Brain microvascular endothelial cell (primary cell): Measurements from ENCODE around the gene MBTPS1.

Source experiments
- DNase-seq: peaks from one replicate; pipeline ENCODE4 v3.0.0-alpha.2; 2020
- H3K27ac ChIP-seq: fragments of 250-450 bp; sonication (Bioruptor Pico); 2 replicates; pipeline ENCODE4 v1.5.1; 2020; ENCODE audit warnings: mild to moderate bottlenecking, moderate library complexity
- H3K27me3 ChIP-seq: fragments of 250-450 bp; sonication (Bioruptor Pico); replicated peaks from 2 replicates; pipeline ENCODE4 v1.5.1; 2020; ENCODE audit warnings: mild to moderate bottlenecking
- H3K36me3 ChIP-seq: fragments of 250-450 bp; sonication (Bioruptor Pico); replicated peaks from 2 replicates; pipeline ENCODE4 v1.5.1; 2020; ENCODE audit warnings: mild to moderate bottlenecking
- H3K4me3 ChIP-seq: 2 replicates; pipeline ENCODE4 v1.5.1; 2011; ENCODE audit warnings: low read depth, mild to moderate bottlenecking, control low read depth, low read length, moderate library complexity
- in situ Hi-C: cut with HindIII; loops from 2 replicates; pipeline ENCODE4 v1.10.0; 2017; ENCODE audit warnings: low sequenced_read_pairs, low pct_ligation_motif_present
- TF ChIP-seq, protein P1 (sequence below): IDR thresholded peaks from 2 replicates; pipeline ENCODE4 v1.5.1; 2011; ENCODE audit warnings: low read depth, mild to moderate bottlenecking, moderate library complexity, low read length, control low read depth, inconsistent platforms; ENCODE audit errors: missing control alignments

MBTPS1 gene

DNA sequence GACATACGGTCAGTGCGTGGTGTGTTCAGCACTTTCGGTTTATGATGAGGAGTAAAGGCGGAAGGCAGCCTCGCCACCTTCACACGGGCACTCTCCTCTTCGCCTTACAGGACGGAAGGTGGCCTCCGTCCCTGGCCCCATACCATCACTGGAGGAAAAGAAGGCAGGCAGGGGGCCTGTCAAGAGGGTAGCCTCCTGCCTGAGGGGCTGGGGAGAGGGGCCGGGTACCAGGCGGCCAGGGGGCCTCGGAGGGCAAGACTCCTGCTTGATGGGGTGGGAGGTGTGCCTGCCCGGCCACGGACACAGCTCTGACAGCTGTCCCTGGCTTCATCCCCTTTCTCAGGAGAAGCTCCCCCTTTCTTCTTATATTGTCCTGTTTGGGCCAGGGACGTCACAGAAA is 58.5 kb downstream of the MBTPS1 start:
- TF ChIP-seq, protein P1, sequence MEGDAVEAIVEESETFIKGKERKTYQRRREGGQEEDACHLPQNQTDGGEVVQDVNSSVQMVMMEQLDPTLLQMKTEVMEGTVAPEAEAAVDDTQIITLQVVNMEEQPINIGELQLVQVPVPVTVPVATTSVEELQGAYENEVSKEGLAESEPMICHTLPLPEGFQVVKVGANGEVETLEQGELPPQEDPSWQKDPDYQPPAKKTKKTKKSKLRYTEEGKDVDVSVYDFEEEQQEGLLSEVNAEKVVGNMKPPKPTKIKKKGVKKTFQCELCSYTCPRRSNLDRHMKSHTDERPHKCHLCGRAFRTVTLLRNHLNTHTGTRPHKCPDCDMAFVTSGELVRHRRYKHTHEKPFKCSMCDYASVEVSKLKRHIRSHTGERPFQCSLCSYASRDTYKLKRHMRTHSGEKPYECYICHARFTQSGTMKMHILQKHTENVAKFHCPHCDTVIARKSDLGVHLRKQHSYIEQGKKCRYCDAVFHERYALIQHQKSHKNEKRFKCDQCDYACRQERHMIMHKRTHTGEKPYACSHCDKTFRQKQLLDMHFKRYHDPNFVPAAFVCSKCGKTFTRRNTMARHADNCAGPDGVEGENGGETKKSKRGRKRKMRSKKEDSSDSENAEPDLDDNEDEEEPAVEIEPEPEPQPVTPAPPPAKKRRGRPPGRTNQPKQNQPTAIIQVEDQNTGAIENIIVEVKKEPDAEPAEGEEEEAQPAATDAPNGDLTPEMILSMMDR: no peak
- no peak overlapping the region for H3K27ac ChIP-seq

DNA sequence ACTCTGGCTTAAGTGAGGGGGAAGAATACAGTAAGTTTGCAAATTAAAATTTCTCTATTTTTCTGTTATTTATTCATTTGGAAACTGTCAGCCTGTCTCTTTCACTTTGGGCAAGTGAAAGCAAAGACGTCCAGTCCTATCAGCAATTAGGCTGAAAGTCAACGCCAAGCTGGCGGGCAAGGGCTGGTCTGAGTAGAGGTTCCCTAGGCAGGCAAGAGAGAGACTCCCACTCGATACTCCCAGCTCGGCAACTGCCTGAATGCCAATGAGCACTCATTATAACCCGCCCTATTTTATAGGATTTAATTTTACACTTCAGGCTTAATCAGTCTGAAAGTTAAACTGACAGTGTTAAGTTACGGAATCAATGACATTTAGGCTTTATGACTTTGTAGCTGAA is 59.8 kb downstream of the MBTPS1 start:
- Histone ChIP-seq H3K27me3 (no peaks in the 10 kb centered on the region), H3K4me3 (no peak overlapping the region), H3K36me3 (peaks cover 80% of the 10 kb centered on the region), H3K27ac (no peak overlapping the region)
- in situ Hi-C loops: no loop called here
- TF ChIP-seq, protein P1: no peak
- DNase-seq: no peak

More for the DNA sequence above, 58.5 kb downstream of the MBTPS1 start:
- in situ Hi-C loops: no loop called here
- no peak for DNase-seq
- H3K36me3 ChIP-seq: peaks cover 85% of the 10 kb centered on the region
- no peaks in the 10 kb centered on the region for H3K27me3 ChIP-seq
- H3K4me3 ChIP-seq: no peak overlapping the region

DNA sequence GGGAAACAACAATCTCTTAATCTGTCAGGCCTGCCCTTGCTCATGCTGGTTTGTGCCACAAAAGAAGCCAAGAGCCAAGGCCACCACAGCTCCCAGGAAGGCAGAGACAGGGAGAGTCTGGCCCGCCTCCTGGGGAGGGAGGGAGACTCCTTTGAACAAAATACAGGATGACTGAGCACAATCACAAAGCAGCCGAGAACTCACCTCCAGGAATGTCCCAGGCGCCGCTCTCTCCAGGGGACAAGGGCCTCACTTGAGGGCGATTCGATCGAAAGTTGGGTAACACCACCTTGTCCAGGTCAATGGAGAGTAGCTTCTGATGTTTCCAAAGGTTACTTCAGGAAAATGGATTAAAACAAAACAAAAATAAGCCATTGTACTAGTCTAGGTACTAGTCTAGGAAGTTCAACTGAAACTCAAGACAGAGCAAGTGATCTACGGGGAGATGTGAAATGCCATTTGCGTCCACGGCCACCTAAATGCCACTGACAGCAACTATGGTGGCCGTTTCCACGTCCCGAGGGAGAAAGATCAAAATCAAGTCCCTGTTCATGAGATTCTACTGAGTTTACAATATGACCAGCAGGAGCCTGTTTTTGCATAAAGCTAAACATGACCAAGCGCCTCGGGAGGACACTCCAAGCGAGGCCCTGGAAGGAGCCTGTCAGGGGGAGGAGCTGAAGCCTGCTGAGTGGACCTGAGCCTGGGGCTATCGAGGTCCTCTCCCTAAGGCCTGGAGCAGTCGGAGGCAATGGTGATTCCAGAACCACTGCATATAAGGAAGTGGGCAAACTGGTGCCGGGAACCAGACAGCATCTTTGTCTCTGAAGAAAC is 60.7 kb downstream of the MBTPS1 start:
- Histone ChIP-seq H3K27me3 (no peaks in the 10 kb centered on the region), H3K36me3 (peaks cover 72% of the 10 kb centered on the region), H3K27ac (no peak overlapping the region), H3K4me3 (no peak overlapping the region)
- in situ Hi-C loops: no loop called here
- TF ChIP-seq, protein P1: no peak
- no peak for DNase-seq

DNA sequence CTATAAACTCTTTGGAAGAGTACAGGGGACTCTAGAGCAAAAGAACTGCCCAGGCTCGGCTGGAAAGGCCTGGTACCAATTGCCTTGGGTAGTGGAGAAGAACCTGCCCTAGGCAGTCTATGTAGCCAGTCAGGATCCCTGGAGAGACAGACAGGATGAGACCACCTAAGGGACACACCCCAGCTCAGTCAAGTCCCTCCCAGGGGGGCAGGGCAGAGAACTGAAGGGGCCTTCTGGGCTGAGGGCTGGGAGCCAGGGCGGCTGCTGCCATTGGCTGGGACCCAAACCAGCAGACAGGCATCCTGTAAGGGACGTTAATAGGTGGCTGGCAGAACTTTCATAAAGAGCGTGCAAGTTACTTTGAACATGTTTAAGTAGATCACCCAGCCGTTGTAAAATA is 61.4 kb downstream of the MBTPS1 start:
- no peaks in the 10 kb centered on the region for H3K27me3 ChIP-seq
- peaks cover 69% of the 10 kb centered on the region for H3K36me3 ChIP-seq
- no peak overlapping the region for H3K4me3 ChIP-seq
- in situ Hi-C loops: no loop called here
- no peak overlapping the region for H3K27ac ChIP-seq
- TF ChIP-seq, protein P1: no peak
- DNase-seq: no peak

DNA sequence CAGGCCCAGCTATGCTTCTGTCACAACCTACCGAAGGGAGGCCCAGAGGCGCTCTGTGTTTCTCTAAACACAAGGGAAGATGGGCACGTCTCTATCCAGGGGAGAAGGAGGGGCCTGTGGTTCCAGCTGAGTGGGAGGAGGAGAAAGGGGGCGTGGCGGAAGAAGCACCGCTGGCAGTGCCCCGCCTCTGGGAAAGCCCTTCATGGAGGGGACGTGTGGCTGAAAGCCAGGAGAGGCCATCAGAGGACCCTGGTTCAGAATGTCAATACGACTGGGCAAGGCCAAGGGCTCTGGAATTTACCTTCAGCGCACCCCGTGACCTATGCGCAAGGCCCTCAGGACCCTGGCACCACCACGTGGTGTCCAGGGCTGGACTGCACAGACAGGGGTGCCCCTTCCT is 61.8 kb downstream of the MBTPS1 start:
- Histone ChIP-seq H3K36me3 (peaks cover 65% of the 10 kb centered on the region), H3K27me3 (no peaks in the 10 kb centered on the region), H3K4me3 (no peak overlapping the region), H3K27ac (no peak overlapping the region)
- in situ Hi-C loops: no loop called here
- TF ChIP-seq, protein P1: no peak
- no peak for DNase-seq

DNA sequence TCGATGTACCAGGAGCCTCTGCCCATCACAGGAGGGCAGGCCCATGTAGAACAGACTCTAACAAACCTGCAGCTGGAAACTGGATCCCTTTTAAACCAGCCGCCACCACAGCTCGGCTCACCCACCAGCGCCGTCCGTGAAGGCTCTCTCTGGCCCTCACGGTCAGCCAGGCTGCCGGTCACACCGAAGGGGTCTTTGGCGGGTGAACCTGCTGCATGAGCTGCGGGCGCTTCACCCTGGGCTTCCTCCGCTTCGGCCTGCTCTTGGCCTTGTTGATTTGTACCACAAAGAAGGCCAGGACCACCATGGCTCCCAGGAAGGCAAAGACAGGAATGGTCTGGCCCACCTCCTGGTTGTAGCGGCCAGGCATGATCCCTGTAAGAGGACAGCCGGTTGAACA is 62.5 kb downstream of the MBTPS1 start:
- Histone ChIP-seq H3K4me3 (no peak overlapping the region), H3K27me3 (no peaks in the 10 kb centered on the region), H3K27ac (no peak overlapping the region), H3K36me3 (peaks cover 58% of the 10 kb centered on the region)
- in situ Hi-C loops: no loop called here
- TF ChIP-seq, protein P1: no peak
- DNase-seq: no peak
